Naive thymus-derived CD4-positive, alpha-beta T cell (primary cell): Measurements from ENCODE around the gene STAT6. TPM values are rescaled to one million over a fixed set of nuclear protein-coding genes. Genes with fewer than 3 reads are reported as not detected.

Experiments
- ATAC-seq: fragments of 150-1000 bp; cut with Tn5 transposase; 2 replicates; pipeline ENCODE4 v1.10.0; 2021; ENCODE audit warnings: mild to moderate bottlenecking, moderate library complexity
- CTCF ChIA-PET: fragments of 350-600 bp; sonication (Branson Sonifier 250); formaldehyde crosslinking; loops from one replicate; lab custom pipeline; 2021; ENCODE audit warnings: antibody characterized with exemption; lab: Charles Lee
- POLR2A ChIA-PET: fragments of 350-600 bp; sonication (Branson Sonifier 250); formaldehyde crosslinking; loops from one replicate; lab custom pipeline; 2021; ENCODE audit warnings: antibody characterized with exemption, inconsistent platforms; lab: Charles Lee
- DNase-seq, 9 donors: peaks; one replicate each; pipeline versions ENCODE4 v3.0.0 to v3.0.0-alpha.2; 2020 to 2022; ENCODE audit warnings: mixed read lengths in 1 of 9
- H3K27ac ChIP-seq: one replicate; pipeline ENCODE4 v1.7.0; 2013; ENCODE audit warnings: mild to moderate bottlenecking, low read depth, low read length, moderate library complexity
- H3K27me3 ChIP-seq, 2 donors: one replicate each; pipeline ENCODE4 v1.7.0; 2013; ENCODE audit warnings: low read length in 2 of 2, mild to moderate bottlenecking in 2 of 2, moderate library complexity in 2 of 2; ENCODE audit not compliant: control insufficient read depth in 2 of 2, insufficient read depth in 2 of 2
- H3K36me3 ChIP-seq, 3 experiments: 1 replicate in 2 of 3; 2 replicates in 1 of 3; pipeline ENCODE4 v1.7.0; 2013; ENCODE audit warnings: low read length in 3 of 3, mild to moderate bottlenecking in 3 of 3, moderate library complexity in 1 of 3; ENCODE audit not compliant: insufficient read depth in 3 of 3, control insufficient read depth in 2 of 3
- H3K4me1 ChIP-seq, 2 donors: one replicate each; pipeline ENCODE4 v1.7.0; 2013; ENCODE audit warnings: low read length in 2 of 2, mild to moderate bottlenecking in 2 of 2, moderate library complexity in 1 of 2; ENCODE audit not compliant: control insufficient read depth in 2 of 2, insufficient read depth in 2 of 2
- H3K4me3 ChIP-seq: 2 replicates; pipeline ENCODE4 v1.7.0; 2013; ENCODE audit warnings: mild to moderate bottlenecking, low read length
- H3K9me3 ChIP-seq, 3 experiments: 1 replicate in 2 of 3; 2 replicates in 1 of 3; pipeline ENCODE4 v1.7.0; 2013; ENCODE audit warnings: low read length in 3 of 3; ENCODE audit not compliant: control insufficient read depth in 2 of 3
- H3K27ac Mint-ChIP-seq, 9 donors: one replicate each; pipeline ENCODE4 v1.8.0; 2020 to 2022; ENCODE audit warnings: mixed read lengths in 9 of 9, mild to moderate bottlenecking in 8 of 9, moderate library complexity in 5 of 9, inconsistent platforms in 2 of 9
- H3K27me3 Mint-ChIP-seq, 5 donors: one replicate each; pipeline ENCODE4 v1.8.0; 2021 to 2022; ENCODE audit warnings: mixed read lengths in 5 of 5, mild to moderate bottlenecking in 1 of 5
- H3K36me3 Mint-ChIP-seq, 5 donors: one replicate each; pipeline ENCODE4 v1.8.0; 2020 to 2022; ENCODE audit warnings: mixed read lengths in 5 of 5, mild to moderate bottlenecking in 3 of 5, inconsistent platforms in 1 of 5
- H3K4me1 Mint-ChIP-seq, 7 donors: one replicate each; pipeline ENCODE4 v1.8.0; 2020 to 2022; ENCODE audit warnings: mixed read lengths in 7 of 7, mild to moderate bottlenecking in 3 of 7, inconsistent platforms in 1 of 7
- H3K4me3 Mint-ChIP-seq, 10 donors: one replicate each; pipeline ENCODE4 v1.8.0; 2020 to 2022; ENCODE audit warnings: mild to moderate bottlenecking in 10 of 10, mixed read lengths in 10 of 10, moderate library complexity in 6 of 10, inconsistent platforms in 2 of 10
- H3K9me3 Mint-ChIP-seq, 11 donors: one replicate each; pipeline ENCODE4 v1.8.0; 2020 to 2022; ENCODE audit warnings: mixed read lengths in 11 of 11, mild to moderate bottlenecking in 4 of 11, inconsistent platforms in 1 of 11, moderate library complexity in 1 of 11
- intact Hi-C, 2 donors: fragments of 100-400 bp; cut with micrococcal nuclease; formaldehyde crosslinking; loops; one replicate each; pipeline ENCODE4 v1.15.1; 2023
- polyA plus RNA-seq, 2 donors: library from polyadenylated mRNA; unstranded; fragments of 300-500 nt; fragmentation: Illumina TruSeq; gene quantifications; one replicate each; pipeline ENCODE4 v1.2.3, GENCODE V29; 2021
- total RNA-seq, 6 experiments: library from RNA in 5 of 6; stranded (reverse) in 5 of 6; gene quantifications; 1 replicate in 5 of 6; 2 replicates in 1 of 6; pipeline ENCODE4 v1.2.3 and lab custom pipeline; 2021 to 2026

The STAT6 gene
- total and polyA plus RNA-seq, 7 experiments from 2014 or later = 99.3 to 403 (median 231) TPM

- CTCF ChIA-PET = no interaction called here
- H3K27me3 Mint-ChIP-seq = no peaks in the 10 kb centered on the region
These were observed 28.9 kb upstream of the STAT6 start for GRCh38 chr12:57139796-57140649.

GRCh38 chr12:57138526-57139272 lies 27.5 kb upstream of the STAT6 start:
- POLR2A ChIA-PET = no interaction called here

More at GRCh38 chr12:57139796-57140649, 28.9 kb upstream of the STAT6 start:
- H3K36me3 Mint-ChIP-seq = peaks cover 0 to 5% (median 0%) of the 10 kb centered on the region in 5 donors
- no peak for DNase-seq
- peak; percentile 73 for ATAC-seq
- Histone ChIP-seq H3K27me3 (no peaks in the 10 kb centered on the region), H3K9me3 (no peaks in the 10 kb centered on the region), H3K36me3 (peaks cover 0 to 1% (median 0%) of the 10 kb centered on the region in 3 experiments), H3K27ac (no peak overlapping the region), H3K4me1 (no peaks in the 10 kb centered on the region), H3K4me3 (no peak overlapping the region)
- H3K4me3 Mint-ChIP-seq = no peak overlapping the region
- no peaks in the 10 kb centered on the region for H3K9me3 Mint-ChIP-seq
- intact Hi-C loops = no loop called here
- POLR2A ChIA-PET = no interaction called here
- H3K4me1 Mint-ChIP-seq = peaks cover 0 to 15% (median 11%) of the 10 kb centered on the region in 7 donors
- peak overlapping the region in 1 of 9 donors; percentile 5 for H3K27ac Mint-ChIP-seq

GRCh38 chr12:57135527-57136326 lies 24.6 kb upstream of the STAT6 start:
- peak overlapping the region in 1 of 10 donors; percentile 12 for H3K4me3 Mint-ChIP-seq
- ATAC-seq = no peak
- intact Hi-C loops = no loop called here
- H3K36me3 Mint-ChIP-seq = peaks cover 0 to 3% (median 0%) of the 10 kb centered on the region in 5 donors
- peak in 1 of 9 donors; percentile 5 for DNase-seq
- peak overlapping the region in 1 of 9 donors; percentile 25 for H3K27ac Mint-ChIP-seq
- peaks cover 0 to 5% of the 10 kb centered on the region in 2 donors for H3K27me3 ChIP-seq
- H3K9me3 Mint-ChIP-seq = peaks cover 0 to 1% (median 0%) of the 10 kb centered on the region in 11 donors
- peaks cover 0 to 25% (median under 1%) of the 10 kb centered on the region in 7 donors for H3K4me1 Mint-ChIP-seq
- no peaks in the 10 kb centered on the region for H3K36me3 ChIP-seq
- POLR2A ChIA-PET = interaction anchor here (0.8 to 0.9 kb wide), 2 partner anchors 8 to 14 kb away, joined by 3 to 4 read pairs; partner anchors contain the start of gene LRP1
- no peak overlapping the region for H3K4me3 ChIP-seq
- H3K27ac ChIP-seq = no peak overlapping the region
- peaks cover 0 to 17% (median 0%) of the 10 kb centered on the region in 5 donors for H3K27me3 Mint-ChIP-seq
- H3K9me3 ChIP-seq = no peaks in the 10 kb centered on the region
- no peaks in the 10 kb centered on the region for H3K4me1 ChIP-seq
- CTCF ChIA-PET = interaction anchor here (0.5 to 1.1 kb wide), 2 partner anchors 11 to 84 kb away, joined by 5 read pairs; no protein-coding TSS in a partner anchor

More at GRCh38 chr12:57138526-57139272, 27.5 kb upstream of the STAT6 start:
- no peak for ATAC-seq
- CTCF ChIA-PET = no interaction called here
- H3K4me1 ChIP-seq = no peaks in the 10 kb centered on the region
- H3K9me3 ChIP-seq = no peaks in the 10 kb centered on the region
- peak in 1 of 9 donors; percentile 7 for DNase-seq
- Mint-ChIP-seq H3K9me3 (no peaks in the 10 kb centered on the region), H3K27me3 (peaks cover 0 to 1% (median 0%) of the 10 kb centered on the region in 5 donors), H3K4me1 (peaks cover 2 to 13% (median 7%) of the 10 kb centered on the region in 7 donors), H3K36me3 (peaks cover 0 to 3% (median 0%) of the 10 kb centered on the region in 5 donors), H3K4me3 (no peak overlapping the region), H3K27ac (no peak overlapping the region)
- intact Hi-C loops = no loop called here
- H3K36me3 ChIP-seq = no peaks in the 10 kb centered on the region
- no peaks in the 10 kb centered on the region for H3K27me3 ChIP-seq
- H3K27ac ChIP-seq = no peak overlapping the region
- no peak overlapping the region for H3K4me3 ChIP-seq

GRCh38 chr12:57134949-57135348 lies 23.8 kb upstream of the STAT6 start:
- DNase-seq (peak in 1 of 9 donors; percentile 1), ATAC-seq (no peak)
- Mint-ChIP-seq H3K27ac (peak overlapping the region in 1 of 9 donors; percentile 25), H3K4me3 (no peak overlapping the region), H3K27me3 (peaks cover 0 to 25% (median 0%) of the 10 kb centered on the region in 5 donors), H3K4me1 (peaks cover 0 to 25% (median 6%) of the 10 kb centered on the region in 7 donors), H3K9me3 (peaks cover 0 to 1% (median 0%) of the 10 kb centered on the region in 11 donors), H3K36me3 (peaks cover 0 to 3% (median 0%) of the 10 kb centered on the region in 5 donors)
- POLR2A ChIA-PET = no interaction called here
- Histone ChIP-seq H3K36me3 (no peaks in the 10 kb centered on the region), H3K9me3 (no peaks in the 10 kb centered on the region), H3K27me3 (peaks cover 0 to 5% of the 10 kb centered on the region in 2 donors), H3K4me1 (no peaks in the 10 kb centered on the region), H3K4me3 (no peak overlapping the region), H3K27ac (no peak overlapping the region)
- CTCF ChIA-PET = interaction anchor here (0.5 kb wide), 1 partner anchor 83 kb away, joined by 5 read pairs; no protein-coding TSS in a partner anchor
- intact Hi-C loops = no loop called here

- intact Hi-C loops = no loop called here
- Mint-ChIP-seq H3K27ac (peak overlapping the region in 1 of 9 donors; percentile 59), H3K4me1 (peaks cover 2 to 19% (median 7%) of the 10 kb centered on the region in 7 donors), H3K27me3 (peaks cover 0 to 30% (median 0%) of the 10 kb centered on the region in 5 donors), H3K4me3 (no peak overlapping the region), H3K36me3 (no peaks in the 10 kb centered on the region), H3K9me3 (peaks cover 0 to 1% (median 0%) of the 10 kb centered on the region in 11 donors)
- Histone ChIP-seq H3K27ac (no peak overlapping the region), H3K36me3 (no peaks in the 10 kb centered on the region), H3K9me3 (no peaks in the 10 kb centered on the region), H3K27me3 (peaks cover 0 to 5% of the 10 kb centered on the region in 2 donors), H3K4me1 (no peaks in the 10 kb centered on the region), H3K4me3 (no peak overlapping the region)
- ChIA-PET POLR2A (no interaction called here), CTCF (interaction anchor here (0.8 kb wide), 1 partner anchor 9 kb away, joined by 3 read pairs; no protein-coding TSS in a partner anchor)
- ATAC-seq (no peak), DNase-seq (peak in 1 of 9 donors; percentile 4)
These were observed 22.8 kb upstream of the STAT6 start for GRCh38 chr12:57133916-57134315.
